ENCODE measurements around the gene TCL1B. TPM values are rescaled to one million over a fixed set of nuclear protein-coding genes. Genes with fewer than 3 reads are reported as not detected.

TCL1B gene
- total RNA-seq, 1 donor from 2014 or later, result not detected

- TF ChIP-seq POLR2AphosphoS5 (IDR thresholded peaks at IDR 0.05; ENCODE audit: insufficient read depth in 1 of 2, low read depth in 1 of 2), result no peak
- no peak for TF ChIP-seq CTCF (IDR thresholded peaks at IDR 0.05)
- TF ChIP-seq POLR2A (IDR thresholded peaks at IDR 0.05), result no peak
- H3K4me3 ChIP-seq, result no peak overlapping the region
- H3K27me3 ChIP-seq, result no peaks in the 10 kb centered on the region
- H3K27ac ChIP-seq, result no peak overlapping the region
- H3K9me3 ChIP-seq, result no peaks in the 10 kb centered on the region
- H3K4me1 ChIP-seq, result no peaks in the 10 kb centered on the region
- DNase-seq (ENCODE audit: extremely low spot score in 2 of 2), result peak in 1 of 2 donors; percentile 13
- H3K36me3 ChIP-seq, result no peaks in the 10 kb centered on the region
- intact Hi-C loops (cut with DNase I), result loop anchor here (1.0 kb wide), 1 partner anchor 25 kb away; no protein-coding TSS in a partner anchor
Measured at GRCh38 chr14:95695913-95696312, 9.7 kb downstream of the TCL1B start.

GRCh38 chr14:95696741-95697140, 10.5 kb downstream of the TCL1B start:
- intact Hi-C loops (cut with DNase I), result no loop called here
- Histone ChIP-seq H3K4me1 (no peaks in the 10 kb centered on the region), H3K4me3 (no peak overlapping the region), H3K27me3 (no peaks in the 10 kb centered on the region), H3K9me3 (no peaks in the 10 kb centered on the region), H3K36me3 (no peaks in the 10 kb centered on the region), H3K27ac (no peak overlapping the region)
- DNase-seq (ENCODE audit: extremely low spot score in 2 of 2), result peak in 1 of 2 donors; percentile 13
- TF ChIP-seq POLR2A (IDR thresholded peaks at IDR 0.05) (no peak), CTCF (IDR thresholded peaks at IDR 0.05) (no peak), POLR2AphosphoS5 (IDR thresholded peaks at IDR 0.05; ENCODE audit: insufficient read depth in 1 of 2, low read depth in 1 of 2) (no peak)

GRCh38 chr14:95697764-95698163, 11.5 kb downstream of the TCL1B start:
- TF ChIP-seq POLR2A (IDR thresholded peaks at IDR 0.05), result no peak
- no peak for TF ChIP-seq POLR2AphosphoS5 (IDR thresholded peaks at IDR 0.05; ENCODE audit: insufficient read depth in 1 of 2, low read depth in 1 of 2)
- TF ChIP-seq CTCF (IDR thresholded peaks at IDR 0.05), result no peak
- H3K4me1 ChIP-seq, result no peaks in the 10 kb centered on the region
- H3K36me3 ChIP-seq, result no peaks in the 10 kb centered on the region
- no peak overlapping the region for H3K4me3 ChIP-seq
- no peaks in the 10 kb centered on the region for H3K9me3 ChIP-seq
- H3K27ac ChIP-seq, result no peak overlapping the region
- H3K27me3 ChIP-seq, result no peaks in the 10 kb centered on the region
- no peak for DNase-seq (ENCODE audit: extremely low spot score in 2 of 2)
- intact Hi-C loops (cut with DNase I), result no loop called here

GRCh38 chr14:95698287-95698686, 12.1 kb downstream of the TCL1B start:
- Histone ChIP-seq H3K27me3 (no peaks in the 10 kb centered on the region), H3K4me1 (no peaks in the 10 kb centered on the region), H3K36me3 (no peaks in the 10 kb centered on the region), H3K9me3 (no peaks in the 10 kb centered on the region), H3K4me3 (no peak overlapping the region), H3K27ac (no peak overlapping the region)
- DNase-seq (ENCODE audit: extremely low spot score in 2 of 2), result no peak
- TF ChIP-seq POLR2A (IDR thresholded peaks at IDR 0.05) (no peak), CTCF (IDR thresholded peaks at IDR 0.05) (no peak), POLR2AphosphoS5 (IDR thresholded peaks at IDR 0.05; ENCODE audit: insufficient read depth in 1 of 2, low read depth in 1 of 2) (no peak)
- intact Hi-C loops (cut with DNase I), result no loop called here

- TF ChIP-seq POLR2AphosphoS5 (IDR thresholded peaks at IDR 0.05; ENCODE audit: insufficient read depth in 1 of 2, low read depth in 1 of 2) (no peak), POLR2A (IDR thresholded peaks at IDR 0.05) (no peak), CTCF (IDR thresholded peaks at IDR 0.05) (no peak)
- Histone ChIP-seq H3K4me1 (no peaks in the 10 kb centered on the region), H3K27ac (peak overlapping the region; percentile 13), H3K27me3 (no peaks in the 10 kb centered on the region), H3K36me3 (no peaks in the 10 kb centered on the region), H3K4me3 (no peak overlapping the region), H3K9me3 (no peaks in the 10 kb centered on the region)
- DNase-seq (ENCODE audit: extremely low spot score in 2 of 2), result no peak
- intact Hi-C loops (cut with DNase I), result no loop called here
Measured at GRCh38 chr14:95699412-95699811, 13.2 kb downstream of the TCL1B start.

Data from vagina (tissue), 2 donors.